Activated CD4-positive, alpha-beta T cell treated with anti-CD3 and anti-CD28 coated beads for 36 hours (primary cell): ENCODE measurements around the gene AOC3. TPM values are rescaled to one million over a fixed set of nuclear protein-coding genes. Genes with fewer than 3 reads are reported as not detected.
"Not testable (repeated sequence)": the region's sequence is repeated elsewhere in the genome, so short reads cannot be mapped to it uniquely, and the experiment has no call there.

Experiments used
- ATAC-seq: fragments of 200-7000 bp; cut with Tn5 transposase; one replicate; pipeline ENCODE4 v1.10.0; 2021; ENCODE audit warnings: mild to moderate bottlenecking, moderate library complexity
- CTCF ChIA-PET: fragments of 350-600 bp; sonication (Branson Sonifier 250); formaldehyde crosslinking; loops from one replicate; lab custom pipeline; 2021; ENCODE audit warnings: antibody characterized with exemption; lab: Charles Lee
- POLR2A ChIA-PET: fragments of 350-600 bp; sonication (Branson Sonifier 250); formaldehyde crosslinking; loops from one replicate; lab custom pipeline; 2021; ENCODE audit warnings: antibody characterized with exemption, inconsistent platforms; lab: Charles Lee
- DNase-seq: peaks from one replicate; pipeline ENCODE4 v3.0.0-alpha.2; 2020
- H3K27ac Mint-ChIP-seq: one replicate; pipeline ENCODE4 v1.8.0; 2021; ENCODE audit warnings: mixed read lengths
- H3K27me3 Mint-ChIP-seq: one replicate; pipeline ENCODE4 v1.8.0; 2021; ENCODE audit warnings: mixed read lengths
- H3K36me3 Mint-ChIP-seq: one replicate; pipeline ENCODE4 v1.8.0; 2021; ENCODE audit warnings: low read depth, mixed read lengths
- H3K4me1 Mint-ChIP-seq: one replicate; pipeline ENCODE4 v1.8.0; 2021; ENCODE audit warnings: mixed read lengths
- H3K4me3 Mint-ChIP-seq: one replicate; pipeline ENCODE4 v1.8.0; 2021; ENCODE audit warnings: mild to moderate bottlenecking, moderate library complexity, mixed read lengths
- H3K9me3 Mint-ChIP-seq: one replicate; pipeline ENCODE4 v1.8.0; 2021; ENCODE audit warnings: low read depth, mixed read lengths
- intact Hi-C, 2 experiments: fragments of 100-400 bp; cut with DNase I in 1 of 2; cut with micrococcal nuclease in 1 of 2; formaldehyde crosslinking; loops; one replicate each; pipeline versions ENCODE4 v1.14.2 to v1.15.1; 2022 to 2024; cut with DNase I, micrococcal nuclease
- total RNA-seq, 2 experiments: library from RNA; stranded (reverse); gene quantifications; one replicate each; pipeline ENCODE4 v1.2.3, GENCODE V29; 2021

The AOC3 gene
- total RNA-seq, 2 experiments from 2014 or later = 1.2 to 2.0 TPM

DNA sequence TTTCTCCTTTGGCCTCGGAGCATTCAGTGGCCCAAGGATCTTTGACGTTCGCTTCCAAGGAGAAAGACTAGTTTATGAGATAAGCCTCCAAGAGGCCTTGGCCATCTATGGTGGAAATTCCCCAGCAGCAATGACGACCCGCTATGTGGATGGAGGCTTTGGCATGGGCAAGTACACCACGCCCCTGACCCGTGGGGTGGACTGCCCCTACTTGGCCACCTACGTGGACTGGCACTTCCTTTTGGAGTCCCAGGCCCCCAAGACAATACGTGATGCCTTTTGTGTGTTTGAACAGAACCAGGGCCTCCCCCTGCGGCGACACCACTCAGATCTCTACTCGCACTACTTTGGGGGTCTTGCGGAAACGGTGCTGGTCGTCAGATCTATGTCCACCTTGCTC lies 1.4 kb downstream of the AOC3 start:
- no peaks in the 10 kb centered on the region for H3K9me3 Mint-ChIP-seq
- no peaks in the 10 kb centered on the region for H3K27me3 Mint-ChIP-seq
- POLR2A ChIA-PET = no interaction called here
- intact Hi-C loops = no loop called here
- H3K27ac Mint-ChIP-seq = no peak overlapping the region
- CTCF ChIA-PET = interaction anchor here (0.6 kb wide), 1 partner anchor 258 kb away, joined by 4 read pairs; no protein-coding TSS in a partner anchor
- H3K36me3 Mint-ChIP-seq = no peaks in the 10 kb centered on the region
- no peak for ATAC-seq
- no peak for DNase-seq
- H3K4me1 Mint-ChIP-seq = no peaks in the 10 kb centered on the region
- H3K4me3 Mint-ChIP-seq = no peak overlapping the region

DNA sequence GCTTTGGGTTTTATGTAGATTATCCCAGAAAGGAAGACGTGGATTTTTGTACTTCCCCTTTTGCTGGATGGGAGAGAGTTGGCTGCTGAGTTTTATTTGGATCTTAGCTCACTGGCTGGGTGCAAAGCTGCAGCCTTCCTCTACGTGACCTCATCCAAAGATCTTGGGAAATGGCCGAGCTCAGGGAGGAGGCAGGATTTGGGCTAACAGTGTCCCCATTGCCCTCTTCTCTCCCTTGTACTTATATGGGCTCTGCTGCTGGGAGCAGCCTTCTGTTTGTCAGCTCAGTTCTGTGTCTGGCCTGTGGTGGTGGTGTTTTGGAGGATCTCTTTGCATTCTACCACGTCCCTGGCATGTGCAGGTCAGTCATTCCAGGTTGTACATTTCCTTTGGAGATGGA lies 2.0 kb downstream of the AOC3 start:
- DNase-seq = no peak
- ChIA-PET CTCF (interaction anchor here (0.6 kb wide), 1 partner anchor 258 kb away, joined by 4 read pairs; no protein-coding TSS in a partner anchor), POLR2A (no interaction called here)
- H3K4me3 Mint-ChIP-seq = no peak overlapping the region
- no peak for ATAC-seq
- intact Hi-C loops = no loop called here
- H3K27ac Mint-ChIP-seq = no peak overlapping the region
- H3K36me3 Mint-ChIP-seq = no peaks in the 10 kb centered on the region
- no peaks in the 10 kb centered on the region for H3K9me3 Mint-ChIP-seq
- no peaks in the 10 kb centered on the region for H3K27me3 Mint-ChIP-seq
- H3K4me1 Mint-ChIP-seq = no peaks in the 10 kb centered on the region

DNA sequence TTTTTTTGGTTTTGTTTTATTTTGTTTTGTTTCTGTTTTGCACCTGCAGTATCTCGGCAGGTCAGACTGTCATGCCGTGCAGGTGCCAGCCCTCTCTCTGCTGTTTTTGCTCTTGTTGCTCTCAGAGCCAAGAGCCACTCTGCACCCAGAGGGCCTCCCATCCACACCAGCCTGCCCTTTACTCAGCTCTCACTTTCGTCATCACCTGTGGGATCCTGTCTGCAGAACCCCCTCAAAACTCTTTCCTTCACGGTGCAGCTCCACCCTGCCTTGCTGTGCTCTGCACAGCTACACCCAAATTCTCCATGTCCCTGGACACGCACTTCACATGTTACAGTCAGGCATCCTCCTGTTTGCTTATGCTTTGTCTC lies 2.6 kb downstream of the AOC3 start:
- Mint-ChIP-seq H3K27me3 (no peaks in the 10 kb centered on the region), H3K4me3 (no peak overlapping the region), H3K36me3 (no peaks in the 10 kb centered on the region), H3K27ac (no peak overlapping the region), H3K4me1 (no peaks in the 10 kb centered on the region), H3K9me3 (no peaks in the 10 kb centered on the region)
- ATAC-seq (no peak), DNase-seq (no peak)
- intact Hi-C loops = no loop called here
- ChIA-PET POLR2A (no interaction called here), CTCF (no interaction called here)

DNA sequence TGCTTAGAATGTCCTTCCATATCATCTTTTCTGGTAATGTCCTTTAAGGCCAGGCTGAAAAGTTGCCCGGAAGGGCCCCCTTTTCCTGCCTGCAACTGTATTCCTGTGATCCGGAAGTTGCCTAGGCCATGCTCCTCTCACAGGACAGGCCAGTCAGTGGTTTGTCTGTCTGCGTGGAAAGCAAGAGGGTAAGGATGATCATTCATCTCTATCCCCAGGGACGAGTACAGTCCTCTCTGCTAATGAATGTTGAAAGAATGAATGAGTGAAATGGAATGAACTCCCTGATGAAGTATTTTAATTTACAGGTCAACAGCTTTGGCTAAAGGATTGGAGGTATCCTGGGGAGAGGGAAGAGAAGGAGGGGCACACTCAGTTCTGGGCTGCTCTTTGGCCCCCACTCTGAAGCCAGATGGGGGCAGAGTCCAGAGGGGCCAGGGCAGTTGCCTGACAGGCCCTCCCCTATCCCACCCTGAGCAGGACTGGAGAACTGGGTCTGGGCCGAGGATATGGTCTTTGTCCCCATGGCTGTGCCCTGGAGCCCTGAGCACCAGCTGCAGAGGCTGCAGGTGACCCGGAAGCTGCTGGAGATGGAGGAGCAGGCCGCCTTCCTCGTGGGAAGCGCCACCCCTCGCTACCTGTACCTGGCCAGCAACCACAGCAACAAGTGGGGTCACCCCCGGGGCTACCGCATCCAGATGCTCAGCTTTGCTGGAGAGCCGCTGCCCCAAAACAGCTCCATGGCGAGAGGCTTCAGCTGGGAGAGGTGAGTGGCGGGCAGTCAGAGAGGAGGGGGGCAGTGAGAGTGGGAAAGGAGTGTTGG lies 3.2 kb downstream of the AOC3 start:
- intact Hi-C loops = no loop called here
- Mint-ChIP-seq H3K4me3 (no peak overlapping the region), H3K4me1 (no peaks in the 10 kb centered on the region), H3K36me3 (no peaks in the 10 kb centered on the region), H3K9me3 (no peaks in the 10 kb centered on the region), H3K27ac (no peak overlapping the region), H3K27me3 (no peaks in the 10 kb centered on the region)
- ChIA-PET POLR2A (no interaction called here), CTCF (interaction anchor here (0.6 to 0.9 kb wide), 2 partner anchors 89 to 284 kb away, joined by 3 read pairs; no protein-coding TSS in a partner anchor)
- ATAC-seq = no peak
- no peak for DNase-seq

DNA sequence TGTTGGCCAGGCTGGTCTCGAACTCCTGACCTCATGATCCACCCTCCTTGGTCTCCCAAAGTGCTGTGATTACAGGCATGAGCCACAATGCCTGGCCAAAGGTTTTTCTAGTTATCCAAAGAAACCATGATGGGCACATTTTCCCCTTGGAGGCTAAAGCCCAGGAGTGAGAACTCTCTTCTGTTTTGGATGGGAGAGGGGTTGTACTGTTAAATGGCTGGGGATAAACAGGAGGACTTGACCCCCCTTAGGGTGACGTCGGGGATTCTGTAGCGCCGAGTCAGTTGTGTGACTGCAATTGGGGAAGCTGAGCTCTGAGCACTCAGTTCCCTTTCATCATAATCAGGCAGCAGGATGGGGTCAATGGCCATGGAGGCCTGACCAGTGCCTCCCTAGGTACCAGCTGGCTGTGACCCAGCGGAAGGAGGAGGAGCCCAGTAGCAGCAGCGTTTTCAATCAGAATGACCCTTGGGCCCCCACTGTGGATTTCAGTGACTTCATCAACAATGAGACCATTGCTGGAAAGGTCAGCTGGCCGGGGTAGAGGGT lies 4.1 kb downstream of the AOC3 start:
- no peak for ATAC-seq
- Mint-ChIP-seq H3K4me1 (no peaks in the 10 kb centered on the region), H3K36me3 (no peaks in the 10 kb centered on the region), H3K4me3 (no peak overlapping the region), H3K27me3 (no peaks in the 10 kb centered on the region), H3K27ac (no peak overlapping the region), H3K9me3 (no peaks in the 10 kb centered on the region)
- intact Hi-C loops = no loop called here
- no peak for DNase-seq
- CTCF ChIA-PET = interaction anchor here (0.7 to 0.9 kb wide), 3 partner anchors 12 to 88 kb away, joined by 3 to 5 read pairs (median 3); no protein-coding TSS in a partner anchor
- POLR2A ChIA-PET = no interaction called here

DNA sequence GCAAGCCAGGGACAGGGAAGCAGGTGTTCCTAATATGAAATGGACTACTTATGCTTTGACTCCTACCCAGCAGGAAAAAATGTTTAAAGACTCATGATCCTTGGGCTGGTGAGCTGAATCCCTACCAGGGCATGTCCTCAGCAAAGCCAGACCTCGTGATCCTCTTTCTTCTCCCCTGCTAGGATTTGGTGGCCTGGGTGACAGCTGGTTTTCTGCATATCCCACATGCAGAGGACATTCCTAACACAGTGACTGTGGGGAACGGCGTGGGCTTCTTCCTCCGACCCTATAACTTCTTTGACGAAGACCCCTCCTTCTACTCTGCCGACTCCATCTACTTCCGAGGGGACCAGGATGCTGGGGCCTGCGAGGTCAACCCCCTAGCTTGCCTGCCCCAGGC lies 5.1 kb downstream of the AOC3 start:
- intact Hi-C loops, H3K36me3 Mint-ChIP-seq, H3K27me3 Mint-ChIP-seq, H3K9me3 Mint-ChIP-seq, ATAC-seq, H3K27ac Mint-ChIP-seq, H3K4me1 Mint-ChIP-seq, DNase-seq, H3K4me3 Mint-ChIP-seq: not testable (repeated sequence)
- ChIA-PET CTCF (interaction anchor here (0.7 to 0.8 kb wide), 3 partner anchors 11 to 301 kb away, joined by 3 to 5 read pairs (median 3); no protein-coding TSS in a partner anchor), POLR2A (interaction anchor here (0.6 kb wide), 1 partner anchor 10 kb away, joined by 3 read pairs; no protein-coding TSS in a partner anchor)

DNA sequence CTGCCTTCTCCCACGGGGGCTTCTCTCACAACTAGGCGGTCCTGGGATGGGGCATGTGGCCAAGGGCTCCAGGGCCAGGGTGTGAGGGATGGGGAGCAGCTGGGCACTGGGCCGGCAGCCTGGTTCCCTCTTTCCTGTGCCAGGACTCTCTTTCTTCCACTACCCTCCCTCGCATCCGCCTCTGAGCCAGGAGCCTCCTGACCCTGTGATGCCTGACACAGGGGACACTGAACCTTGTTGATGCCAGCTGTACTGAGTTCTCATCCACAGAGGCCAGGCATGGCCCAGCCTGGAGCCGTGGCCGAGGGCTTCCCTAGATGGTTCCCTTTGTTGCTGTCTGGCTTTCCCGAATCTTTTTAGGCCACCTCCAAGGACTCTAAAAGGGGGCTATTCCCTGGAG lies 5.5 kb downstream of the AOC3 start:
- H3K9me3 Mint-ChIP-seq, POLR2A ChIA-PET, H3K27ac Mint-ChIP-seq, DNase-seq, CTCF ChIA-PET, H3K27me3 Mint-ChIP-seq, H3K4me1 Mint-ChIP-seq, ATAC-seq, intact Hi-C loops, H3K36me3 Mint-ChIP-seq, H3K4me3 Mint-ChIP-seq: not testable (repeated sequence)

DNA sequence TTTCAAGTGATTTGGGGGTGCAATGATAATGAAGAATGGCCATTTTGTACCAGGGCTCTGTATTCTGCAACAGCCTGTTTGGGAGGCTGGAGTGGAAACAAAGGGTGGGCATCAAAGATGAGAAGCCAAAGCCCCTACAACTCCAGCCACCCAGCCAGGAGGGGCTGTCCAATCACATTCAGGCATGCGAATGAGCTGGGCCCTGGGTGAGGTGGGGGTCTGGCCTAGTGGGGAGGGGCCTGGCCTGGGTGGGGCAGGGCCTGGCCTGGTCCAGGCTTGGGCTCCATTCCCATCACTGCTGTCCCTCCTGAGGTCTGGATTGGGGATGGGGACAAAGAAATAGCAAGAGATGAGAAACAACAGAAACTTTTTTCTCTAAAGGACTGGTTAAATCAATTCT lies 6.4 kb downstream of the AOC3 start:
- no peak overlapping the region for H3K27ac Mint-ChIP-seq
- no peaks in the 10 kb centered on the region for H3K36me3 Mint-ChIP-seq
- DNase-seq = no peak
- ChIA-PET CTCF (no interaction called here), POLR2A (no interaction called here)
- no peaks in the 10 kb centered on the region for H3K4me1 Mint-ChIP-seq
- no peaks in the 10 kb centered on the region for H3K9me3 Mint-ChIP-seq
- intact Hi-C loops = no loop called here
- H3K27me3 Mint-ChIP-seq = no peaks in the 10 kb centered on the region
- ATAC-seq = no peak
- H3K4me3 Mint-ChIP-seq = no peak overlapping the region

DNA sequence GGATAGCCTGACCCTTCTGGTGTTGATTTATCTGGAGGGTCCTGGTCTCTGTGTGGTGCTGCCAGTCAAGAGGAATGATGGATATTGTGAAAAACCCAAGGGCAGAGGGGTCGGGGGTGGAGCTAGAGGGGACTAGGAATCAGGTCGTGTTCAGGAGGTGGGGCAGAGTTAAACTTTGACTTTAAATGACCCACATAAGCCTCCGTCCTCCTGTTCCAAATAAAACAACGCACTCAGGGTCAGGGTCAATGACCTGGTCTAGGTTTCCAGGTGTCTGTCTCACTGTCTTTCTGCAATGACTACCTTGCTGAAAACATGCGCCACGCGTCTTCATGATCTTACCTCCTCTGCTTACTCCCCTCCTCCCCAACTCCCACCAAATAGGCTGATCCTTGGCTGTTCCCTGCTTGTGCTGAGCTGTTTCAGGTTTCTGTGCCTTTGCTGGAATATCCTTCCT lies 14.7 kb downstream of the AOC3 start:
- CTCF ChIA-PET = interaction anchor here (0.7 kb wide), 1 partner anchor 47 kb away, joined by 3 read pairs; no protein-coding TSS in a partner anchor

DNA sequence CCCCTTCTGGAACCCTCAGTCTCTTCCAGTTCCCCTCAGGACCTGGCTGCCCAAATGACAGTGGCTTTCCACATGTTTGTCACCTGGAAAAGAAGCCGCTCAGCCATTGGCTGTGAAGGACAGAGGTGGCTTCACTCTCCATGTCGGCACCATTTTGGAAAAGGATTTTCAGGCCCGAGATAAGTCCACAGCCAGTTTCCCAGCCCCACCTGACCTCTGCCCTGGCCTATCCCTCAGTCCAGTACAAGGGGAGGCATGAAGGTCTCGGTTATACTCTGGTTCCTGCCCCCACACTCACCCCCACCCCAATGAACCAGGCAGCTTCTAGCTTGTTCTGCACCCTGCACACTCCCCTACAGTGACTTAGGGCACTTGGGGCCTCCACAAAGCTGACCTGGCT lies 15.2 kb downstream of the AOC3 start:
- ChIA-PET CTCF (no interaction called here), POLR2A (no interaction called here)
- Mint-ChIP-seq H3K36me3 (no peaks in the 10 kb centered on the region), H3K4me3 (no peak overlapping the region), H3K9me3 (no peaks in the 10 kb centered on the region), H3K4me1 (no peaks in the 10 kb centered on the region), H3K27me3 (peaks cover 5% of the 10 kb centered on the region), H3K27ac (no peak overlapping the region)
- ATAC-seq = no peak
- no peak for DNase-seq
- intact Hi-C loops = no loop called here

More for the DNA sequence above, 14.7 kb downstream of the AOC3 start:
- ATAC-seq (no peak), DNase-seq (no peak)
- Mint-ChIP-seq H3K9me3 (no peaks in the 10 kb centered on the region), H3K4me1 (no peaks in the 10 kb centered on the region), H3K27me3 (peaks cover 5% of the 10 kb centered on the region), H3K36me3 (no peaks in the 10 kb centered on the region), H3K4me3 (no peak overlapping the region), H3K27ac (no peak overlapping the region)
- intact Hi-C loops = no loop called here
- POLR2A ChIA-PET = no interaction called here

DNA sequence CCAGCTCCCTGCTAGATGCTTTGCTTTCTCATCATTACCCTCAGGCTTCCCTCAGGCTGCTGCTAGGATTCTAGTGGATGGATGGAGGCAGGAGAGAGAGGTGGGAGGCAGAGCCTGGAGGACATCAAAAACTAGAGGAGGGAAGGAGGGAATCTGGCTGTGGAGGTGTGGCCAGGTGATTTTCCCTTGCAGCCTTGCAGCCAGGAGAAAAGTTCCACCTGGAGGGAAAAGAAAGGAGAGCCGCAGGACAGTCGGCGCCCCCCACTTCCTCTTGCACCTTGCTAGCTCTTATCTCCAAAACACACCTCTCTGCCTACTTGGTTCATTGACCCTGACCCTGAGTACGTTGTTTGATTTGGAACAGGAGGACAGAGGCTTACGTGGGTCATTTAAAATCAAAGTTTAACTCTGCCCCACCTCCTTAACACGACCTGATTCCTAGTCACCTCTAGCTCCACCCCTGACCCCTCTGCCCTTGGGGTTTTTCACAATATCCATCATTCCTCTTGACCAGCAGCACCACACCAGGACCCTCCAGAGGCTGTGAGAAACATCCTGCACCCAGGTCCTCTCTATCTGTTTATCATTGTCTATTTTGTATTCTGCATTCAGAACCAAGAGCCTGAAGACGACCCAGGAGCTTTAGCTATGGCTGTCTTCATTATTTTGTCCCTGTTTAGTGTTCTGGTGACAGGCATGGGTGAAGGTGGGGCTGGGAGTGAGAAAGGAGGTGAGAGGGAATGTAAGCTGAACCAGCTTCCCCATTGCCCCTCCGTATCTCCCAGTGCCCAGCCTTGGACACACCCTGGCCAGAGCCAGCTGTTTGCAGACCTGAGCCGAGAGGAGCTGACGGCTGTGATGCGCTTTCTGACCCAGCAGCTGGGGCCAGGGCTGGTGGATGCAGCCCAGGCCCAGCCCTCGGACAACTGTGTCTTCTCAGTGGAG lies 15.9 kb downstream of the AOC3 start:
- intact Hi-C loops = no loop called here
- H3K27me3 Mint-ChIP-seq = peaks cover 5% of the 10 kb centered on the region
- POLR2A ChIA-PET = no interaction called here
- ATAC-seq (no peak), DNase-seq (no peak)
- no peaks in the 10 kb centered on the region for H3K9me3 Mint-ChIP-seq
- no peak overlapping the region for H3K27ac Mint-ChIP-seq
- no peak overlapping the region for H3K4me3 Mint-ChIP-seq
- CTCF ChIA-PET = interaction anchor here (0.8 kb wide), 1 partner anchor 11 kb away, joined by 3 read pairs; no protein-coding TSS in a partner anchor
- H3K4me1 Mint-ChIP-seq = no peaks in the 10 kb centered on the region
- no peaks in the 10 kb centered on the region for H3K36me3 Mint-ChIP-seq
